ENCODE measurements around the gene NDUFB7.
A peak's percentile ranks its signal among the peaks of the same experiment; 100 is the strongest.

Gene NDUFB7

DNA sequence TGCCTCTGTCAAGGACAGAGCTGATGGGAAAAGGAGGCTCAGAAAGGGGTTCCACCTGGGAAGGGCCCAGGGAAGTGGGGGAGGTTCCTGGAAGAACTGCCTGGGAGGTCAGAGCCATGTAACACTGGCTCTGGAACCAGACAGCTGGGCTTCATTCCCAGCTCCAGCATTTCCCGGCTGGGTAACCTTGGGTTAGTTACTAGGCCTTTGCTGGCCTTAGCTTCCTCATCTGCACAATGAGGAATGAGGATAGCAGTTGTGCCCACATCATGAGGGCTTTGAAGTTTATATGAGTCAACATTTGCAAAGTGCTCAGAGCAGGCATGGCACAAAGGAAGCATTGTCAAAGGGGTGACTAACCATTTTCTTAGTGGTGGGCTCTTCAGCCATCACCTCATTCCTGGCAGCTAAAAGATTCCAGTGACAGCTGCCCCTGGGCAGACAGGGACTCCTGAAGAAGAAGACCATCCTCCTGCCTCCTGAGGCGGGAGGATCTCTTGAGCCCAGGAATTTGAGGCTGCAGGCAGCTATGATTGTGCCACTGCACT, 51.9 kb downstream of the NDUFB7 start:
- no peak for DNase-seq

DNA sequence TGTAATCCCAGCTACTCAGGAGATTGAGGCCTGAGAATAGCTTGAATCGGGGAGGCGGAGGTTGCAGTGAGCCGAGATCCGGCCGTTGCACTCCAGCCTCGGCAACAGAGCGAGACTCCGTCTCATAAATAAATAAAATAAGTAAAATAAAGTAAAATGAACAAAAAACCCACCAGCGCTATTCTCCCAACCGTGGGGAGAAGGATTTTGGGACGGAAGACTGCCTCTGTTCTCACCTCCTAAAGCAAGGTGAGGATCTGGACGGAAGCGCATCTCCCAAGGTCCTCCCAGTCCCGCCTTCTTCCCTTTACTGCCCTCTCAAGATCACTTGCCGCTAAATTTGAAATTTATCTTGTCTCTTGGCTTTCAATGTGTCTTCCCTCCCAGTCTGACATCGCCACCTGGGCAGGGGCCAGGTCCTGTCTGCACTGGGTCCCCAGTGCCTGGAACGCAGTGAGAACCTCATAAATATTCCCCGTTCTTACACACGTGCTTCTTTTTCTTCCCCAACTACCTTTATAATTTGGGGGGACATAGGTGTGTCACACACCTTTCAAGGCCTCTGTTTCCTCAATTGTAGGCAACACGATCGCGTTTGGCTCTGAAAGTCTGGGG, 52.5 kb downstream of the NDUFB7 start:
- DNase-seq, result no peak

DNA sequence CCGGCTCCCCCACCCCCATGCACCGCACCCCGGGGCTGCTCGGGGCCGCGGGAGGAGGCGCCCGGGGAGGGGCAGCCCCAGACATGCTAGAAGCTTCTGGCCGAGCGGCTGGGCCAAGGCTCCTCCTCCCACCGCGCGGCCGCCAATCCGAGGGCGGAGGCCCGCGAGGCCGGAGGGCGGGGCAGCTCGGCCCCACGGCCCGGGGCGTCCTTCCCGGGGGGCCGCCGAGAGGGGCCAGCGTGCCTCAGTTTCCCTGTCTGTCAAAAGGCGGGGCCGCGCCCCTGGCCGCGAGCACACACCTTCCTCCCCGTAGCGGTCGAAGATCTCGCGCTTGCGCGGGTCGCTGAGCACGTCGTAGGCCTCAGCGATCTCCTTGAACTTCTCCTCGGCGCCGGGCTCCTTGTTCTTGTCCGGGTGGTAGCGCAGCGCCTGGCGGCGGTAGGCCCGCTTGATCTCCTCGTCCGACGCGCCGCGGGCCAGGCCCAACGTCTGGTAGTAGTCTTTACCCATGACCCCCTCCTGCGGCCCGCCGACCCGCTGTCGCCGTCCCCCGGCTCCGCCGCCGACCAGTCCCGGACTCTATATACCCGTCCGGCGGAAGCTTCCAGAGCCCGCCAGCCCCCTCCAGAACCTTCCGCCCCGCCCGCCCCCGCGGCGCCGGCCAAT, 53.9 kb downstream of the NDUFB7 start, which contains the start of gene DNAJB1:
Gene DNAJB1 (minus strand): TSS at position 558 of the 666 bp plus-strand sequence. CDS start 48 bp downstream, at position 510.
- peak; percentile 33 to 56 for DNase-seq

DNA sequence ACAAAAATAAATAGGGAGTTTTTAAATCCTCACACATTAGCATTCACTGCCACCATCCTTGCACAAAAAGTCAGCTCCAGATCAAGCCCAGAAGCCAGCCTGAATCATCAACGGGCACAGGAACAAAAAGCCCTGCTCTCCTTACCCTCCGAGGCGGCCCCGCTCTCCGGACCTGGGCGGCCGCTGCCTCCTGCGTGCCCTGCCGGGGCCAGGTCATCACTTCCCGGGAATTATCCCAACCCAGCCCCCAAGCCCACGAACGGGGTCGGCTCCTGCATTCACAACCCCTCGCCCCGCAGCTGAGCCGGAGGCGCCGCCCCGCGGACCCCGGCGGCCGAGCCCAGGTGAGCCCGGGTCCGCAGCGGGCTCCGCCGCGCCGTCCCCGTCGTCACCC, 54.4 kb downstream of the NDUFB7 start:
- no peak for DNase-seq

DNA sequence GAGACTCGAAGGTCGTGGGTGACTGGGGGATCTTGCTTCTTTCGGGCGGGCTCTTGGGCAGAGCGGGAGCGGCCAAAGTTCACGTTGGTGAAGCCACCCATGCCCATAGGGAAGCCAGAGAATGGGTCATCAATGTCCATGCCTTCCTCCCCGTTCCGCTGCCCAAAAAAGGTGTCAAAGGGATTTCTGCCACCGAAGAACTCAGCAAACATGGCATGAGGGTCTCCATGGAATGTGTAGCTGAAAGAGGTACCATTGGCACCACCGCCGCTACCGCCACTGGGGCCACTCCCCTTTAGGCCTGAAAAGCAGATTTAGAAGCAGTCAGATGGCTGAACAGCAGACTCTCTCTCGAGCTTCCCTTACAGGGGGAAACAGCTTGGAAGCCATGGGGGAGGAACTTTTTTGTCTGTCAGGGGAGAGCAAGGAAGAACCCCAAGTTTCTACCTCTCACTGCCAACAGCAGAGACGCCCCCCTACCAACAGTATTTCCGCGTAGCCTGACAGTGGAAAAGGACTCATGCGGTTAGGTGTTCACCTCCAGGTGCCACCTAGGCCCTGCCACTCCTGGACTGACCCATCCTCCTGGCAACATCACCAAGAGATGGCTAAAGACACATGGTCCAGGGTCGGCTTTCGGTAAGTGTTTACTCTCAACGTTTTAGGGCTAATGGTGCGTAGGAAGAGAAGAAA, 55.0 kb downstream of the NDUFB7 start:
- no peak for DNase-seq
